H1 (cell line): ENCODE data around the gene EXD3. TPM values are rescaled to one million over a fixed set of nuclear protein-coding genes. Genes with fewer than 3 reads are reported as not detected.
A peak's percentile ranks its signal among the peaks of the same experiment; 100 is the strongest.

Source experiments
- CTCF ChIA-PET: fragments of 300-600 bp; sonication (Branson Sonifier 250); formaldehyde crosslinking; loops from one replicate; lab custom pipeline; 2021; ENCODE audit not compliant: partially characterized antibody; lab: Charles Lee
- POLR2A ChIA-PET: fragments of 300-600 bp; sonication (Branson Sonifier 250); formaldehyde crosslinking; loops from one replicate; lab custom pipeline; 2021; ENCODE audit warnings: inconsistent platforms; ENCODE audit not compliant: partially characterized antibody; lab: Charles Lee
- DNase-seq, 2 experiments: peaks; one replicate each; pipeline versions ENCODE4 v3.0.0 to v3.0.0-alpha.2; 2010 to 2022; ENCODE audit warnings: low spot score in 2 of 2, low read depth in 1 of 2, mixed read lengths in 1 of 2
- FAIRE-seq: peaks from 2 replicates; lab custom pipeline; 2011; peaks lifted over from hg19 to GRCh38; lab: Jason Lieb, UNC
- H2AFZ ChIP-seq: 2 replicates; pipeline ENCODE4 v1.8.1; 2012; ENCODE audit warnings: low read length, inconsistent platforms
- H2AK5ac ChIP-seq: 2 replicates; pipeline ENCODE4 v1.6.1; 2013; ENCODE audit warnings: low read depth, low read length
- H2BK120ac ChIP-seq: replicated peaks from 2 replicates; pipeline ENCODE3; 2013; ENCODE audit warnings: low read depth, low read length, inconsistent platforms
- H2BK12ac ChIP-seq: 2 replicates; pipeline ENCODE4 v1.6.1; 2013; ENCODE audit warnings: low read depth, low read length
- H2BK15ac ChIP-seq: 2 replicates; pipeline ENCODE4 v1.6.1; 2013; ENCODE audit warnings: low read length
- H2BK20ac ChIP-seq: 2 replicates; pipeline ENCODE4 v1.6.1; 2013; ENCODE audit warnings: low read length
- H2BK5ac ChIP-seq: 2 replicates; pipeline ENCODE4 v1.6.1; 2013; ENCODE audit warnings: low read depth, low read length
- H3K14ac ChIP-seq: 2 replicates; pipeline ENCODE4 v1.6.1; 2013; ENCODE audit warnings: inconsistent platforms; ENCODE audit not compliant: insufficient read length
- H3K18ac ChIP-seq: 2 replicates; pipeline ENCODE4 v1.6.1; 2013; ENCODE audit warnings: low read length; ENCODE audit errors: extremely low read depth
- H3K23ac ChIP-seq: 2 replicates; pipeline ENCODE4 v1.6.1; 2013; ENCODE audit warnings: inconsistent platforms; ENCODE audit not compliant: insufficient read length
- H3K23me2 ChIP-seq: 2 replicates; pipeline ENCODE4 v1.6.1; 2013; ENCODE audit warnings: low read depth, low read length
- H3K27ac ChIP-seq: 2 replicates; pipeline ENCODE4 v1.6.1; 2011; ENCODE audit warnings: low read depth, low read length, inconsistent platforms
- H3K27me3 ChIP-seq, 4 experiments: replicated peaks in 1 of 4; 1 replicate in 1 of 4; 2 replicates in 3 of 4; pipeline versions ENCODE4 v1.6.1 to v1.8.1; 2011 to 2013; ENCODE audit warnings: low read length in 3 of 4, mild to moderate bottlenecking in 3 of 4, inconsistent platforms in 2 of 4, mixed read lengths in 2 of 4, moderate library complexity in 1 of 4; ENCODE audit not compliant: control insufficient read depth in 3 of 4, insufficient read depth in 3 of 4; ENCODE audit errors: extremely low read depth in 1 of 4
- H3K36me3 ChIP-seq, 4 experiments: 2 replicates each; pipeline versions ENCODE4 v1.6.1 to v1.8.1; 2011 to 2013; ENCODE audit warnings: mild to moderate bottlenecking in 4 of 4, low read length in 3 of 4, moderate library complexity in 2 of 4, control low read depth in 1 of 4, inconsistent platforms in 1 of 4; ENCODE audit not compliant: insufficient read depth in 4 of 4, control insufficient read depth in 2 of 4
- H3K4ac ChIP-seq: replicated peaks from 2 replicates; pipeline ENCODE3; 2013; ENCODE audit warnings: low read length, low read depth, mixed read lengths, inconsistent platforms; ENCODE audit not compliant: insufficient read length
- H3K4me1 ChIP-seq, 4 experiments: replicated peaks in 1 of 4; 1 replicate in 1 of 4; 2 replicates in 3 of 4; pipeline versions ENCODE4 v1.6.1 to v1.8.1; 2011 to 2013; ENCODE audit warnings: low read length in 3 of 4, inconsistent platforms in 2 of 4, mixed read lengths in 1 of 4; ENCODE audit not compliant: insufficient read depth in 4 of 4, control insufficient read depth in 3 of 4
- H3K4me2 ChIP-seq, 2 experiments: 2 replicates each; pipeline versions ENCODE4 v1.6.1 to v1.8.1; 2011 to 2013; ENCODE audit warnings: low read depth in 2 of 2, low read length in 2 of 2, control low read depth in 1 of 2, inconsistent platforms in 1 of 2, mild to moderate bottlenecking in 1 of 2; ENCODE audit not compliant: insufficient read depth in 1 of 2
- H3K4me3 ChIP-seq, 4 experiments: fragments of 200-600, 300-600 bp in 1 of 4; sonication (generic), shearing (Covaris generic), sonication (Bioruptor Twin) in 1 of 4; 2 replicates each; pipeline versions ENCODE4 v1.5.1 to v1.8.1; 2011 to 2016; ENCODE audit warnings: low read length in 4 of 4, low read depth in 3 of 4, control low read depth in 2 of 4, inconsistent platforms in 2 of 4, mild to moderate bottlenecking in 2 of 4, mixed read lengths in 1 of 4, moderate library complexity in 1 of 4; ENCODE audit not compliant: insufficient read depth in 2 of 4; ENCODE audit errors: extremely low read depth in 1 of 4
- H3K56ac ChIP-seq: replicated peaks from 2 replicates; pipeline ENCODE3; 2013; ENCODE audit warnings: low read depth, mild to moderate bottlenecking, mixed read lengths, low read length, inconsistent platforms; ENCODE audit not compliant: insufficient read length
- H3K79me1 ChIP-seq: 2 replicates; pipeline ENCODE4 v1.6.1; 2013; ENCODE audit warnings: low read depth, low read length, control low read depth
- H3K79me2 ChIP-seq, 2 experiments: 2 replicates each; pipeline versions ENCODE4 v1.6.1 to v1.8.1; 2012 to 2013; ENCODE audit warnings: low read length in 2 of 2, mild to moderate bottlenecking in 2 of 2, inconsistent platforms in 1 of 2; ENCODE audit not compliant: insufficient read depth in 2 of 2, control insufficient read depth in 1 of 2
- H3K9ac ChIP-seq, 4 experiments: replicated peaks in 1 of 4; 1 replicate in 1 of 4; 2 replicates in 3 of 4; pipeline versions ENCODE4 v1.6.1 to v1.8.1; 2011 to 2013; ENCODE audit warnings: low read depth in 3 of 4, low read length in 3 of 4, control low read depth in 2 of 4, mild to moderate bottlenecking in 2 of 4, moderate library complexity in 2 of 4, inconsistent platforms in 1 of 4; ENCODE audit errors: extremely low read depth in 1 of 4
- H3K9me3 ChIP-seq, 2 experiments: 2 replicates each; pipeline versions ENCODE4 v1.6.1 to v1.8.1; 2012 to 2013; ENCODE audit warnings: mild to moderate bottlenecking in 2 of 2, moderate library complexity in 2 of 2, control low read depth in 1 of 2, inconsistent platforms in 1 of 2, low read depth in 1 of 2, low read length in 1 of 2, mixed read lengths in 1 of 2; ENCODE audit not compliant: insufficient read depth in 2 of 2
- H4K20me1 ChIP-seq, 2 experiments: replicated peaks in 1 of 2; 2 replicates each; pipeline versions ENCODE3 to v1.8.1; 2011 to 2013; ENCODE audit warnings: inconsistent platforms in 2 of 2, low read length in 2 of 2, mild to moderate bottlenecking in 1 of 2; ENCODE audit not compliant: insufficient read depth in 2 of 2, control insufficient read depth in 1 of 2
- H4K5ac ChIP-seq: 2 replicates; pipeline ENCODE4 v1.6.1; 2013; ENCODE audit warnings: low read length, low read depth, mixed read lengths, inconsistent platforms; ENCODE audit not compliant: insufficient read length
- H4K8ac ChIP-seq: 2 replicates; pipeline ENCODE4 v1.8.0; 2013; ENCODE audit warnings: mild to moderate bottlenecking, moderate library complexity, low read length, inconsistent platforms; ENCODE audit not compliant: insufficient read depth; ENCODE audit errors: extremely low read depth
- H4K91ac ChIP-seq: replicated peaks from 2 replicates; pipeline ENCODE3; 2013; ENCODE audit warnings: low read length, mixed read lengths, inconsistent platforms; ENCODE audit not compliant: insufficient read length
- KDM1A ChIP-seq: fragments of 200-600, 300-600 bp; sonication (generic); IDR thresholded peaks from 2 replicates; pipeline ENCODE4 v1.7.1; 2016; ENCODE audit warnings: mild to moderate bottlenecking, low read length, borderline replicate concordance
- SP1 ChIP-seq: IDR thresholded peaks from 2 replicates; pipeline ENCODE4 v1.6.1; 2011; ENCODE audit warnings: low read depth, low read length
- WGBS, 2 experiments: shearing (Covaris generic) in 1 of 2; methylation state at CpG; one replicate each; pipeline versions ENCODE4 v1.1.6 to v1.1.7; 2013 to 2015; ENCODE audit warnings: low lambda C conversion rate in 2 of 2, mixed read lengths in 2 of 2, inconsistent platforms in 1 of 2, low coverage in 1 of 2, missing lambda C conversion rate in 1 of 2; ENCODE audit not compliant: insufficient replicate concordance in 2 of 2, insufficient coverage in 1 of 2, insufficient read length in 1 of 2; ENCODE audit errors: extremely low coverage in 1 of 2, missing lambda C conversion rate in 1 of 2; 5-methylcytosine and 5-hydroxymethylcytosine counted together
- polyA plus RNA-seq, 7 experiments: library from polyadenylated mRNA; depleted of rRNA in 3 of 7; stranded (reverse) in 5 of 7; unstranded in 2 of 7; fragments of >200 nt in 5 of 7; fragments of 200-250 nt in 2 of 7; gene quantifications; 1 replicate in 5 of 7; 2 replicates in 1 of 7; 4 replicates in 1 of 7; pipeline versions ENCODE4 v1.2.1 to v1.2.3, GENCODE V29; 2011 to 2013; ENCODE audit warnings: missing spikeins in 2 of 7, mixed read lengths in 2 of 7
- total RNA-seq: library from RNA; stranded (reverse); fragmentation: NEBNext Ultra II Directional; extraction: Animal tissue kit (Norgen Biotek cat#: 25700); gene quantifications from 2 replicates; pipeline ENCODE4 v1.2.1, GENCODE V29; 2021
- TF ChIP-seq, protein P1 (sequence below): IDR thresholded peaks from 2 replicates; pipeline ENCODE4 v1.6.1; 2011; ENCODE audit warnings: low read length, improper control_type of control experiment

The EXD3 gene
- total and polyA plus RNA-seq, 2 of the 8 experiments (the other 6 are each of a cell fraction or from before 2014, with no cell fraction given), result 7.2 to 9.4 TPM

DNA sequence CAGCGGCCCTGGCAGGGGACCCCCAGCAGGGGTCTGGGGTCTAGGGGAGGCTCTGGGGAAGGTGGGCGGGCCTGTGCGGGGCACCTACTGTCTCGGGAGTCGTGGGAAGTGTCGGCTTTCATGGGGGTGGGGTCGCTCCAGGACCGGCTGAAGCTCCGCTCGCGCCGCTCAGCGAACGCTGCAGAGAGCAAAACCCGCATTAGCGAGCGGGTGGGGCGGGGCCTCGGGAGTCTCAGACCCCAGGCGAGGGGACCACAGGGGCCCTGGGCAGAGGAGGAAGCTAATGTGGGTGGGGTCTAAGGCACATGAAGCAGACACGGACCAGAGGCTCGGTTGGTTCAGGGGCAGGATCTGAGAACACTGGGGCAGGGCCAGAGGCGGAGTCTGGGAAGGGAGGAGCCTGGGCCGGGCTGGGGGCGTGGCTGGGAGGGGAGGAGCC, 30.7 kb upstream of the EXD3 start:
- no peaks in the 10 kb centered on the region; a peak in 1 of 4 replicates for H3K79me2 ChIP-seq
- 8% methylated on average over 13 of the region's 25 CpGs; no CpG with 5 or more reads in 1 of the 2 experiments for WGBS, 2 experiments
- H3K23me2 ChIP-seq, result peaks cover 12% of the 10 kb centered on the region; the same call in 1 of the 2 replicates
- H2AK5ac ChIP-seq, result no peak overlapping the region
- no peak overlapping the region for H2BK5ac ChIP-seq
- no peak overlapping the region for H3K18ac ChIP-seq
- no peak overlapping the region for H4K91ac ChIP-seq
- no peak overlapping the region for H2BK12ac ChIP-seq
- no peak overlapping the region for H3K4ac ChIP-seq
- ChIA-PET CTCF (interaction anchor here (1.3 to 2.5 kb wide), 2 partner anchors 9 to 10 kb away, joined by 6 to 13 read pairs; no protein-coding TSS in a partner anchor), POLR2A (interaction anchor here (0.6 to 3.6 kb wide), 6 partner anchors 9 to 177 kb away, joined by 3 to 28 read pairs (median 4); partner anchors contain the start of gene ENTPD8)
- H2BK20ac ChIP-seq, result no peak overlapping the region
- peak overlapping the region; percentile 23 to 71 (median 50) for H3K4me3 ChIP-seq
- H3K27ac ChIP-seq, result no peak overlapping the region
- no peak overlapping the region for H4K5ac ChIP-seq
- FAIRE-seq, result no peak
- H2BK15ac ChIP-seq, result no peak overlapping the region
- no peak overlapping the region for H4K8ac ChIP-seq
- no peak for TF ChIP-seq KDM1A
- TF ChIP-seq, protein P1, sequence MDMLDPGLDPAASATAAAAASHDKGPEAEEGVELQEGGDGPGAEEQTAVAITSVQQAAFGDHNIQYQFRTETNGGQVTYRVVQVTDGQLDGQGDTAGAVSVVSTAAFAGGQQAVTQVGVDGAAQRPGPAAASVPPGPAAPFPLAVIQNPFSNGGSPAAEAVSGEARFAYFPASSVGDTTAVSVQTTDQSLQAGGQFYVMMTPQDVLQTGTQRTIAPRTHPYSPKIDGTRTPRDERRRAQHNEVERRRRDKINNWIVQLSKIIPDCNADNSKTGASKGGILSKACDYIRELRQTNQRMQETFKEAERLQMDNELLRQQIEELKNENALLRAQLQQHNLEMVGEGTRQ, result no peak
- peak; percentile 20; the same call in 1 of the 2 replicates for TF ChIP-seq SP1
- H2AFZ ChIP-seq, result no peak overlapping the region
- no peaks in the 10 kb centered on the region for H3K9me3 ChIP-seq
- H4K20me1 ChIP-seq, result peaks cover 0 to 13% of the 10 kb centered on the region in 2 experiments
- H3K56ac ChIP-seq, result no peak overlapping the region
- H3K36me3 ChIP-seq, result peaks cover 6 to 22% (median 7%) of the 10 kb centered on the region in 4 experiments; a peak in 7 of 8 replicates
- H3K4me2 ChIP-seq, result peak overlapping the region; percentile 56 to 82
- H3K79me1 ChIP-seq, result peaks cover 3% of the 10 kb centered on the region; the same call in 1 of the 2 replicates
- H2BK120ac ChIP-seq, result no peak overlapping the region
- no peak overlapping the region for H3K14ac ChIP-seq
- no peak overlapping the region for H3K23ac ChIP-seq
- DNase-seq, result peak; percentile 86 to 87
- no peaks in the 10 kb centered on the region; a peak in 2 of 7 replicates for H3K27me3 ChIP-seq
- peaks cover 0 to 22% (median 17%) of the 10 kb centered on the region in 4 experiments; a peak in 6 of 7 replicates for H3K4me1 ChIP-seq
- no peak overlapping the region for H3K9ac ChIP-seq
